ENCODE measurements around the gene AGXT. TPM values are rescaled to one million over a fixed set of nuclear protein-coding genes. Genes with fewer than 3 reads are reported as not detected.

Gene AGXT
- total and polyA plus RNA-seq, 12 donors, result 0.09 TPM; not detected in 11

- no peaks in the 10 kb centered on the region for H3K9me3 ChIP-seq
- TF ChIP-seq, protein P1, sequence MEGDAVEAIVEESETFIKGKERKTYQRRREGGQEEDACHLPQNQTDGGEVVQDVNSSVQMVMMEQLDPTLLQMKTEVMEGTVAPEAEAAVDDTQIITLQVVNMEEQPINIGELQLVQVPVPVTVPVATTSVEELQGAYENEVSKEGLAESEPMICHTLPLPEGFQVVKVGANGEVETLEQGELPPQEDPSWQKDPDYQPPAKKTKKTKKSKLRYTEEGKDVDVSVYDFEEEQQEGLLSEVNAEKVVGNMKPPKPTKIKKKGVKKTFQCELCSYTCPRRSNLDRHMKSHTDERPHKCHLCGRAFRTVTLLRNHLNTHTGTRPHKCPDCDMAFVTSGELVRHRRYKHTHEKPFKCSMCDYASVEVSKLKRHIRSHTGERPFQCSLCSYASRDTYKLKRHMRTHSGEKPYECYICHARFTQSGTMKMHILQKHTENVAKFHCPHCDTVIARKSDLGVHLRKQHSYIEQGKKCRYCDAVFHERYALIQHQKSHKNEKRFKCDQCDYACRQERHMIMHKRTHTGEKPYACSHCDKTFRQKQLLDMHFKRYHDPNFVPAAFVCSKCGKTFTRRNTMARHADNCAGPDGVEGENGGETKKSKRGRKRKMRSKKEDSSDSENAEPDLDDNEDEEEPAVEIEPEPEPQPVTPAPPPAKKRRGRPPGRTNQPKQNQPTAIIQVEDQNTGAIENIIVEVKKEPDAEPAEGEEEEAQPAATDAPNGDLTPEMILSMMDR (IDR thresholded peaks at IDR 0.05), result no peak
- intact Hi-C loops (cut with DNase I), result loop anchor here in 2 of 10 donors (10.0 kb wide), 1 partner anchor 332 kb away; no protein-coding TSS in a partner anchor
- no peaks in the 10 kb centered on the region for H3K36me3 ChIP-seq
- ATAC-seq (peak in 4 of 8 donors; percentile 33 to 59 (median 56)), DNase-seq (no peak)
- H3K4me3 ChIP-seq, result no peak overlapping the region
- WGBS, 2 donors, result 62 to 68% methylated on average over 5 of the region's 5 CpGs
- no peak overlapping the region for H3K27ac ChIP-seq
- H3K4me1 ChIP-seq, result peaks cover 0 to 3% (median 0%) of the 10 kb centered on the region in 9 donors
- peaks cover 0 to 10% (median 0%) of the 10 kb centered on the region in 7 donors for H3K27me3 ChIP-seq
These were observed 21.6 kb upstream of the AGXT start for GRCh38 chr2:240846873-240847595.

DNA sequence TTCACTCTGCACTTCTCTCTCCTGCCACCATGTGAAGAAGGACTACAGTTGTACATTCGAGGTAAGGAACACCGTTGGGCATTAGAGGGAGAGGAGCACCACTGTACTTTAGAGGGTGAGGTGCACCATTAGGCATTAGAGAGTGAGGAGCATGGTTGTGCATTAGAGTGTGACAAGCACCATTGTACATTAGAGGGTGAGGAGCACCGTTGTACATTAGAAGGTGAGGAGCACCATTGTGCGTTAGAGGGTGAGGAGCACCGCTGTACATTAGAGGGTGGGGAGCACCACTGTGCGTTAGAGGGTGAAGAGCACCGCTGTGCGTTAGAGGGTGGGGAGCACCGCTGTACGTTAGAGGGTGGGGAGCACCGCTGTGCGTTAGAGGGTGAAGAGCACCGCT, 20.8 kb upstream of the AGXT start:
- Histone ChIP-seq H3K36me3 (no peaks in the 10 kb centered on the region), H3K9me3 (no peaks in the 10 kb centered on the region), H3K4me1 (peaks cover 0 to 3% (median 0%) of the 10 kb centered on the region in 9 donors), H3K4me3 (no peak overlapping the region), H3K27me3 (peaks cover 0 to 11% (median 0%) of the 10 kb centered on the region in 7 donors), H3K27ac (no peak overlapping the region)
- DNase-seq (no peak), ATAC-seq (no peak)
- intact Hi-C loops (cut with DNase I), result loop anchor here in 2 of 10 donors (10.0 kb wide), 1 partner anchor 333 kb away; no protein-coding TSS in a partner anchor
- TF ChIP-seq, protein P1 (IDR thresholded peaks at IDR 0.05), result no peak
- 93 to 95% methylated on average over 11 to 13 of the region's 13 CpGs for WGBS, 2 donors

GRCh38 chr2:240848900-240849680, 19.5 kb upstream of the AGXT start:
- Histone ChIP-seq H3K9me3 (peaks cover 0 to 2% (median 0%) of the 10 kb centered on the region in 11 donors), H3K36me3 (no peaks in the 10 kb centered on the region), H3K27ac (no peak overlapping the region), H3K27me3 (peaks cover 0 to 7% (median 0%) of the 10 kb centered on the region in 7 donors), H3K4me1 (peaks cover 0 to 3% (median 0%) of the 10 kb centered on the region in 9 donors), H3K4me3 (no peak overlapping the region)
- 74 to 81% methylated on average over 12 of the region's 12 CpGs for WGBS, 2 donors
- TF ChIP-seq, protein P1 (IDR thresholded peaks at IDR 0.05), result no peak
- ATAC-seq (no peak), DNase-seq (no peak)
- intact Hi-C loops (cut with DNase I), result loop anchor here in 2 of 10 donors (10.0 kb wide), 1 partner anchor 334 kb away; no protein-coding TSS in a partner anchor

- ATAC-seq, result no peak
- Histone ChIP-seq H3K27me3 (peaks cover 0 to 5% (median 0%) of the 10 kb centered on the region in 7 donors), H3K9me3 (peaks cover 0 to 11% (median 0%) of the 10 kb centered on the region in 11 donors), H3K36me3 (no peaks in the 10 kb centered on the region), H3K4me1 (peaks cover 0 to 3% (median 0%) of the 10 kb centered on the region in 9 donors), H3K27ac (no peak overlapping the region), H3K4me3 (no peak overlapping the region)
- 86% methylated on average over 11 of the region's 11 CpGs for WGBS, 2 donors
- TF ChIP-seq, protein P1 (IDR thresholded peaks at IDR 0.05), result no peak
- DNase-seq, result no peak
- intact Hi-C loops (cut with DNase I), result loop anchor here in 7 of 10 donors (2.0 to 10.0 kb wide), 7 partner anchors 135 to 885 kb away; partner anchors contain the start of genes SNED1 (in 3 of the 7) and D2HGDH (in 2 of the 7)
These were observed 18.6 kb upstream of the AGXT start for GRCh38 chr2:240850026-240850425.
